Measurements from ENCODE around the gene RELN. TPM values are rescaled to one million over a fixed set of nuclear protein-coding genes. Genes with fewer than 3 reads are reported as not detected.

Gene RELN
- total RNA-seq, 2 donors from 2014 or later, result 1.1 to 1.4 TPM

GRCh38 chr7:103574576-103574975 is 414.9 kb downstream of the RELN start:
- Histone ChIP-seq H3K9ac (ENCODE audit: low read depth in 2 of 2, low read length in 2 of 2) (no peak overlapping the region), H3K9me3 (no peaks in the 10 kb centered on the region), H3K36me3 (no peaks in the 10 kb centered on the region), H3K4me1 (no peaks in the 10 kb centered on the region), H3K27ac (no peak overlapping the region), H3K27me3 (no peaks in the 10 kb centered on the region), H3K4me3 (no peak overlapping the region)
- no peak for DNase-seq
- TF ChIP-seq, protein P1, sequence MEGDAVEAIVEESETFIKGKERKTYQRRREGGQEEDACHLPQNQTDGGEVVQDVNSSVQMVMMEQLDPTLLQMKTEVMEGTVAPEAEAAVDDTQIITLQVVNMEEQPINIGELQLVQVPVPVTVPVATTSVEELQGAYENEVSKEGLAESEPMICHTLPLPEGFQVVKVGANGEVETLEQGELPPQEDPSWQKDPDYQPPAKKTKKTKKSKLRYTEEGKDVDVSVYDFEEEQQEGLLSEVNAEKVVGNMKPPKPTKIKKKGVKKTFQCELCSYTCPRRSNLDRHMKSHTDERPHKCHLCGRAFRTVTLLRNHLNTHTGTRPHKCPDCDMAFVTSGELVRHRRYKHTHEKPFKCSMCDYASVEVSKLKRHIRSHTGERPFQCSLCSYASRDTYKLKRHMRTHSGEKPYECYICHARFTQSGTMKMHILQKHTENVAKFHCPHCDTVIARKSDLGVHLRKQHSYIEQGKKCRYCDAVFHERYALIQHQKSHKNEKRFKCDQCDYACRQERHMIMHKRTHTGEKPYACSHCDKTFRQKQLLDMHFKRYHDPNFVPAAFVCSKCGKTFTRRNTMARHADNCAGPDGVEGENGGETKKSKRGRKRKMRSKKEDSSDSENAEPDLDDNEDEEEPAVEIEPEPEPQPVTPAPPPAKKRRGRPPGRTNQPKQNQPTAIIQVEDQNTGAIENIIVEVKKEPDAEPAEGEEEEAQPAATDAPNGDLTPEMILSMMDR (IDR thresholded peaks at IDR 0.05), result no peak
- intact Hi-C loops (cut with DNase I), result loop anchor here (5.0 kb wide), 1 partner anchor 583 kb away; no protein-coding TSS in a partner anchor

- TF ChIP-seq, protein P1 (IDR thresholded peaks at IDR 0.05), result peak; percentile 55
- no peak for DNase-seq
- H3K4me3 ChIP-seq, result no peak overlapping the region
- intact Hi-C loops (cut with DNase I), result loop anchor here (5.0 kb wide), 1 partner anchor 584 kb away; no protein-coding TSS in a partner anchor
- no peaks in the 10 kb centered on the region for H3K36me3 ChIP-seq
- no peak overlapping the region for H3K9ac ChIP-seq (ENCODE audit: low read depth in 2 of 2, low read length in 2 of 2)
- no peaks in the 10 kb centered on the region for H3K27me3 ChIP-seq
- no peak overlapping the region for H3K27ac ChIP-seq
- no peaks in the 10 kb centered on the region for H3K4me1 ChIP-seq
- no peaks in the 10 kb centered on the region for H3K9me3 ChIP-seq
These were observed 415.9 kb downstream of the RELN start for GRCh38 chr7:103573479-103574058.

- no peak overlapping the region for H3K9ac ChIP-seq (ENCODE audit: low read depth in 2 of 2, low read length in 2 of 2)
- intact Hi-C loops (cut with DNase I), result loop anchor here (5.0 kb wide), 1 partner anchor 586 kb away; no protein-coding TSS in a partner anchor
- no peaks in the 10 kb centered on the region for H3K4me1 ChIP-seq
- H3K27ac ChIP-seq, result no peak overlapping the region
- no peak for DNase-seq
- H3K9me3 ChIP-seq, result no peaks in the 10 kb centered on the region
- H3K27me3 ChIP-seq, result no peaks in the 10 kb centered on the region
- TF ChIP-seq, protein P1 (IDR thresholded peaks at IDR 0.05), result no peak
- H3K36me3 ChIP-seq, result no peaks in the 10 kb centered on the region
- no peak overlapping the region for H3K4me3 ChIP-seq
These were observed 417.9 kb downstream of the RELN start for GRCh38 chr7:103571586-103571985.

- Histone ChIP-seq H3K27me3 (no peaks in the 10 kb centered on the region), H3K36me3 (no peaks in the 10 kb centered on the region), H3K27ac (no peak overlapping the region), H3K9me3 (no peaks in the 10 kb centered on the region), H3K4me3 (no peak overlapping the region), H3K9ac (ENCODE audit: low read depth in 2 of 2, low read length in 2 of 2) (no peak overlapping the region), H3K4me1 (no peaks in the 10 kb centered on the region)
- intact Hi-C loops (cut with DNase I), result loop anchor here (5.0 kb wide), 1 partner anchor 588 kb away; no protein-coding TSS in a partner anchor
- TF ChIP-seq, protein P1 (IDR thresholded peaks at IDR 0.05), result no peak
- DNase-seq, result no peak
These were observed 419.7 kb downstream of the RELN start for GRCh38 chr7:103569621-103570305.

GRCh38 chr7:103564416-103564815 is 425.0 kb downstream of the RELN start:
- Histone ChIP-seq H3K4me3 (no peak overlapping the region), H3K4me1 (no peaks in the 10 kb centered on the region), H3K27ac (no peak overlapping the region), H3K36me3 (no peaks in the 10 kb centered on the region), H3K9ac (ENCODE audit: low read depth in 2 of 2, low read length in 2 of 2) (no peak overlapping the region), H3K27me3 (no peaks in the 10 kb centered on the region), H3K9me3 (no peaks in the 10 kb centered on the region)
- TF ChIP-seq, protein P1 (IDR thresholded peaks at IDR 0.05), result no peak
- no peak for DNase-seq
- intact Hi-C loops (cut with DNase I), result no loop called here
